Measurements from ENCODE around the gene PRR19.
A peak's percentile ranks its signal among the peaks of the same experiment; 100 is the strongest.

PRR19 gene

DNA sequence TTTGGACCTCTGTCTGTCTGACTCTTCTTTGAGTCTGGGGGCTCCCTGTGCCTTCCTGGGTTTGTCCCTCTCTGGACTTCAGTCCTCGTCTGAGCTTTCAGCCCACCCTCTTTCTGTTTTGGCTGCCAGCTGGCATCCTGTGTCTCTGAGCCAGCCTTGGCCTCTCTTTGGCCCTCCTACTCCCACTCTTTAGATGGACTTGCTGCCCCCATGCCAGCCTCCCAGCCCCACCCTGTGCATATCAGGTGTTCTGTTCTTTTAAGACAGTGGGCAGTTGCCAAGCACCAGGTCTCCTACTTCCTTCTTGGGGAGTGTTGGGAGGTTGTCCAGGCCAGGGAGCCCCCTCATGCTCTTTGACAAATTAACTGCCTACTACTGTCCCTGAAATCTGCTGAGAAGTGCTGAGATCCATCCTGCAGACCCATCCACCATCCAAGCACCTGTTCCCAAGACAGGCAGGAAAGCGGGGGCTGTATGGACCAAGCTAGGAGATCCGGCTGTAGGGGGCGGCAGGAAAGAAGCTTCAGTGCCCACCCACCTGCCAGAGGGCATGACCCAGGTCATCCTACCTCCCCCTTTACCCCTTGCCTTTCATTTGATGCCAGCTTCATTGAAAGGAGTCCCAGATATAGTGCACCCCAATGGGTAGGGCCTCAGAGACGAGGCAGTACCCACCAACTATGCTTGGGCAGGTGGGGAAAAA, 23.3 kb upstream of the PRR19 start:
- TF ChIP-seq, protein P1, sequence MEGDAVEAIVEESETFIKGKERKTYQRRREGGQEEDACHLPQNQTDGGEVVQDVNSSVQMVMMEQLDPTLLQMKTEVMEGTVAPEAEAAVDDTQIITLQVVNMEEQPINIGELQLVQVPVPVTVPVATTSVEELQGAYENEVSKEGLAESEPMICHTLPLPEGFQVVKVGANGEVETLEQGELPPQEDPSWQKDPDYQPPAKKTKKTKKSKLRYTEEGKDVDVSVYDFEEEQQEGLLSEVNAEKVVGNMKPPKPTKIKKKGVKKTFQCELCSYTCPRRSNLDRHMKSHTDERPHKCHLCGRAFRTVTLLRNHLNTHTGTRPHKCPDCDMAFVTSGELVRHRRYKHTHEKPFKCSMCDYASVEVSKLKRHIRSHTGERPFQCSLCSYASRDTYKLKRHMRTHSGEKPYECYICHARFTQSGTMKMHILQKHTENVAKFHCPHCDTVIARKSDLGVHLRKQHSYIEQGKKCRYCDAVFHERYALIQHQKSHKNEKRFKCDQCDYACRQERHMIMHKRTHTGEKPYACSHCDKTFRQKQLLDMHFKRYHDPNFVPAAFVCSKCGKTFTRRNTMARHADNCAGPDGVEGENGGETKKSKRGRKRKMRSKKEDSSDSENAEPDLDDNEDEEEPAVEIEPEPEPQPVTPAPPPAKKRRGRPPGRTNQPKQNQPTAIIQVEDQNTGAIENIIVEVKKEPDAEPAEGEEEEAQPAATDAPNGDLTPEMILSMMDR (IDR thresholded peaks at IDR 0.05; ENCODE audit: low read depth, low read length, poor library complexity, severe bottlenecking) = no peak
- no peak for TF ChIP-seq EZH2phosphoT487 (IDR thresholded peaks at IDR 0.05; ENCODE audit: borderline replicate concordance, low read length)
- Histone ChIP-seq H3K4me3 (ENCODE audit: low read length) (peak overlapping the region; percentile 78; the same call in 1 of the 2 replicates), H3K9me3 (ENCODE audit: control insufficient read depth, insufficient read depth, low read length) (no peaks in the 10 kb centered on the region), H4K20me1 (ENCODE audit: control insufficient read depth, insufficient read depth, low read depth, low read length) (no peaks in the 10 kb centered on the region), H3K4me2 (ENCODE audit: low read length) (peak overlapping the region; percentile 99), H3K27me3 (ENCODE audit: control insufficient read depth, low read length) (no peaks in the 10 kb centered on the region), H3F3A (ENCODE audit: control insufficient read depth, insufficient read depth) (peaks cover 12% of the 10 kb centered on the region), H3K27ac (ENCODE audit: low read depth, low read length) (no peak overlapping the region), H3K36me3 (ENCODE audit: control insufficient read depth, low read length) (peaks cover 6% of the 10 kb centered on the region; the same call in 1 of the 2 replicates), H3K4me1 (ENCODE audit: control insufficient read depth, low read length) (peaks cover 40% of the 10 kb centered on the region), H3K9me2 (replicated peaks; ENCODE audit: control insufficient read depth, low read length) (no peaks in the 10 kb centered on the region), H3K79me2 (ENCODE audit: control insufficient read depth, low read length) (peaks cover 14% of the 10 kb centered on the region)

DNA sequence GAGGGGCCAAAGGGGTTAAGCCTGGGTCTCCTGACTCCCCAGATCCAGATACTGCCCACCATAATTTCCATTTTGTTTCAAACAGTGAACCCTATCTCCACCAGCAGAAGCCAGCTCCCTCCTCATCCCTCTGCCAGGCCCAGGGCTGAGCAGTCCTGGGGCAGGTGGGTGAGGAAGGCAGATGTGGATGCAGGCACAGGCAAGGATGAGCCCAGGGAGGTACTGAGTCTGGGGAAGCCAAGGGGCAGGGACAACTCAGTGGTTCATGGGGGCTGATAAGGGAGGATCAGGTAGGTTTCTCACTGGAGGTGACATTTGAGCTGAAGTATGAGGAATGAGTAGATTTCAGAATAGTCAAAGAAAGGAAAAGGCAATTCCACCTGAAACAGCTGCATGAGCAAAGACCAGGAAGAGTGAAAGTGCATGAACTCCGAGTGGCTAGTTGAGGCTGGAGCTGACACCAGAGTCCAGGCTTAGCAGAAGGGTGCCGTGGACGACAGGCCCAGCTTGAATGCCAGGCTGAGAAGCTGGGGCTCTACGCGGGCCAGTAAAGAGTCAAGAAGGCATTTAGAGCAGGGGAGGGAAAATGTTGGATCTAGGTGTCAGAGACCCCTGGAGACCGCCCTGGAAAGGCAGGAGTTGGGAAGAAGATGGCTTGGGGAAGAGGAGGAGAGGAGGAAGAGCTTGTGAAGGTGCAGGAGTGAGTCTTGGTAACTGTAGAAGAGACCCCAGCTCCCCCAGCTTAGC, 22.6 kb upstream of the PRR19 start:
- H4K20me1 ChIP-seq (ENCODE audit: control insufficient read depth, insufficient read depth, low read depth, low read length) = no peaks in the 10 kb centered on the region
- H3K36me3 ChIP-seq (ENCODE audit: control insufficient read depth, low read length) = peaks cover 4% of the 10 kb centered on the region; the same call in 1 of the 2 replicates
- H3K27ac ChIP-seq (ENCODE audit: low read depth, low read length) = peak overlapping the region; percentile 89; the same call in 1 of the 2 replicates
- peaks cover 40% of the 10 kb centered on the region for H3K4me1 ChIP-seq (ENCODE audit: control insufficient read depth, low read length)
- peak overlapping the region; percentile 99 for H3K4me2 ChIP-seq (ENCODE audit: low read length)
- peak overlapping the region; percentile 78 for H3K4me3 ChIP-seq (ENCODE audit: low read length)
- no peaks in the 10 kb centered on the region for H3K9me2 ChIP-seq (replicated peaks; ENCODE audit: control insufficient read depth, low read length)
- TF ChIP-seq EZH2phosphoT487 (IDR thresholded peaks at IDR 0.05; ENCODE audit: borderline replicate concordance, low read length) = no peak
- TF ChIP-seq, protein P1 (IDR thresholded peaks at IDR 0.05; ENCODE audit: low read depth, low read length, poor library complexity, severe bottlenecking) = no peak
- no peaks in the 10 kb centered on the region for H3K27me3 ChIP-seq (ENCODE audit: control insufficient read depth, low read length)
- peaks cover 14% of the 10 kb centered on the region for H3K79me2 ChIP-seq (ENCODE audit: control insufficient read depth, low read length)
- peaks cover 12% of the 10 kb centered on the region for H3F3A ChIP-seq (ENCODE audit: control insufficient read depth, insufficient read depth)
- no peaks in the 10 kb centered on the region for H3K9me3 ChIP-seq (ENCODE audit: control insufficient read depth, insufficient read depth, low read length)

DNA sequence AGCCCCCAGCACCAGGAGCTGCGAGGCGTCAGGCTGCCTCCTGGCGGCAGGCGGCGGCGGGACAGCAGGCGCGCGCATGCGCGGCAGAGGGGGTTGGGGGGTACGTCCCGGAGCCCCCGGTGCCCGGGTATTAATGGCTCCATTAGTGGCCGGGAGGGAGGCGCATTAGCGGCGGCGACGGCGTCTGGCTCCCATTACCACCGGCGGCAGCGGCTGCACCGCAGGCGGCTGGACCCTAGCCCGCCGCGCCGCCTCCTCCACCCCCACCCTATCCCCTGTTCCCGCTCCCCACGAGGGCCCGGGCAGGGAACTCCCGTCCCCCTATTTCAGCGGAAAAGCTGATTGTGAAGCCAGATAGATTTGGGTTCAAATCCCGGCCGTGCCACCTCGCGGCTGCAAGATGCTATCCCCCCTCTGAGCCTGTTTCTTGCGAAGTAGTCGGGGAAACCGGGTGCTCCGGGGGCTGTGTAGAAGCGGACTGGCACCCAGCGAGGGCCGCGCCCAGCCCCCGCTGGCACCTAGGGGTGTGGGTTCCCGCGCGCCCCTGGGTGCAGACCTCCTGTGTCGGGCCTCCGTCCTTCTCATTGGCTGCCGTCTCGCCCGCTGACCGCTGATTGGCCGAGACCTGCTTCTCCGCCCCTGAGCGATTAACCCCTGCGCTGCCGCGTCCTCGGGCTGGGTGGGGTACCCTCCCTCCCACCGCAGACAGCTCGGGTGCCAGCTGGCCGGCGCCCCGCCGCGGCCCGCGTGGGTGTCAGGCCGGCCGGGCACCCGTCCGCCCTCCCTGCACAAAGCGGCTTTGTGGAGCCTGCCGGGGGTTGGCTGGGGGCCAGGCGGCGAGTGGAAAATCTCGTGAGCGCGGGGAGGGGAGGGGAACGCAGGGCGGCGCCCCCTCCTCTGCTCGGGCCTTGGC, 21.8 kb upstream of the PRR19 start:
- peaks cover 22% of the 10 kb centered on the region for H3K79me2 ChIP-seq (ENCODE audit: control insufficient read depth, low read length)
- peaks cover 43% of the 10 kb centered on the region for H3K4me1 ChIP-seq (ENCODE audit: control insufficient read depth, low read length)
- H4K20me1 ChIP-seq (ENCODE audit: control insufficient read depth, insufficient read depth, low read depth, low read length) = no peaks in the 10 kb centered on the region
- H3F3A ChIP-seq (ENCODE audit: control insufficient read depth, insufficient read depth) = peaks cover 12% of the 10 kb centered on the region
- H3K9me3 ChIP-seq (ENCODE audit: control insufficient read depth, insufficient read depth, low read length) = no peaks in the 10 kb centered on the region
- peak overlapping the region; percentile 99 for H3K4me2 ChIP-seq (ENCODE audit: low read length)
- H3K9me2 ChIP-seq (replicated peaks; ENCODE audit: control insufficient read depth, low read length) = no peaks in the 10 kb centered on the region
- H3K27ac ChIP-seq (ENCODE audit: low read depth, low read length) = peak overlapping the region; percentile 89
- no peaks in the 10 kb centered on the region for H3K36me3 ChIP-seq (ENCODE audit: control insufficient read depth, low read length)
- peak overlapping the region; percentile 78 for H3K4me3 ChIP-seq (ENCODE audit: low read length)
- H3K27me3 ChIP-seq (ENCODE audit: control insufficient read depth, low read length) = no peaks in the 10 kb centered on the region
- TF ChIP-seq EZH2phosphoT487 (IDR thresholded peaks at IDR 0.05; ENCODE audit: borderline replicate concordance, low read length) = no peak
- TF ChIP-seq, protein P1 (IDR thresholded peaks at IDR 0.05; ENCODE audit: low read depth, low read length, poor library complexity, severe bottlenecking) = peak; percentile 89

Data from DOHH2 (cell line).